K562 (cell line): ENCODE measurements around the gene C16orf90. TPM values are rescaled to one million over a fixed set of nuclear protein-coding genes. Genes with fewer than 3 reads are reported as not detected.

ENCODE experiments used
- ATF1 ChIP-seq, 2 experiments: fragments of 450-650 bp in 1 of 2; IDR thresholded peaks; 2 replicates each; pipeline ENCODE4 v1.6.1; 2016; ENCODE audit warnings: missing compliant biosample characterization in 1 of 2, missing genetic modification characterization in 1 of 2
- ATF2 ChIP-seq: sonication (generic); formaldehyde crosslinking; IDR thresholded peaks from 2 replicates; pipeline ENCODE4 v1.8.1; 2022; ENCODE audit warnings: missing genetic modification reagents
- CBX2 ChIP-seq: fragments of 200-600 bp; sonication (generic); IDR thresholded peaks from one replicate; pipeline ENCODE4 v1.6.1; 2012; ENCODE audit warnings: mild to moderate bottlenecking, low read length, inconsistent platforms; ENCODE audit not compliant: insufficient read depth, poor library complexity, severe bottlenecking
- CREB3 ChIP-seq: fragments of 450-650 bp; conservative IDR thresholded peaks from 2 replicates; pipeline ENCODE4 v1.6.1; 2016; ENCODE audit warnings: missing genetic modification characterization, low read depth, mild to moderate bottlenecking, missing compliant biosample characterization, moderate library complexity
- CREBBP ChIP-seq: IDR thresholded peaks from one replicate; pipeline ENCODE4 v1.6.1; 2012; ENCODE audit warnings: low read depth, mild to moderate bottlenecking, control low read depth, inconsistent platforms, low read length
- CTBP1 ChIP-seq: fragments of 450-650 bp; IDR thresholded peaks from 2 replicates; pipeline ENCODE4 v1.6.1; 2016; ENCODE audit warnings: borderline replicate concordance
- EP400 ChIP-seq: fragments of 450-650 bp; IDR thresholded peaks from 2 replicates; pipeline ENCODE4 v1.6.1; 2017; ENCODE audit warnings: antibody characterized with exemption, mild to moderate bottlenecking, moderate library complexity
- GMEB1 ChIP-seq: fragments of 250-450 bp; sonication (Bioruptor Pico); IDR thresholded peaks from 2 replicates; pipeline ENCODE4 v1.4.0; 2020; ENCODE audit warnings: mild to moderate bottlenecking
- HLTF ChIP-seq: fragments of 450-650 bp; IDR thresholded peaks from 2 replicates; pipeline ENCODE4 v1.6.1; 2016
- PPARD ChIP-seq: fragments of 250-450 bp; sonication (Bioruptor Pico); IDR thresholded peaks from 2 replicates; pipeline ENCODE4 v1.8.0; 2022; ENCODE audit warnings: inconsistent platforms, mild to moderate bottlenecking, moderate library complexity
- PURB ChIP-seq: sonication (generic); formaldehyde crosslinking; IDR thresholded peaks from 2 replicates; pipeline ENCODE4 v1.9.0; 2021; ENCODE audit warnings: low read depth, mild to moderate bottlenecking, missing genetic modification reagents
- SNRNP70 ChIP-seq: fragments of 200-400 bp; formaldehyde crosslinking; optimal IDR thresholded peaks from 2 replicates; pipeline ENCODE3; 2017; ENCODE audit warnings: low read depth, low read length
- TAF15 ChIP-seq: fragments of 200-400 bp; formaldehyde crosslinking; IDR thresholded peaks from 2 replicates; pipeline ENCODE4 v1.6.1; 2017; ENCODE audit warnings: mild to moderate bottlenecking, low read depth, low read length, moderate library complexity
- TOE1 ChIP-seq, 2 experiments: fragments of 450-650 bp in 1 of 2; sonication (generic) in 1 of 2; formaldehyde crosslinking in 1 of 2; IDR thresholded peaks; 2 replicates each; pipeline versions ENCODE4 v1.7.1 to v1.8.0; 2016 to 2022; ENCODE audit warnings: borderline replicate concordance in 2 of 2, mild to moderate bottlenecking in 2 of 2, antibody characterized with exemption in 1 of 2, inconsistent platforms in 1 of 2, low read depth in 1 of 2, missing genetic modification reagents in 1 of 2, moderate library complexity in 1 of 2
- XRCC3 ChIP-seq: fragments of 450-650 bp; IDR thresholded peaks from 2 replicates; pipeline ENCODE4 v1.6.1; 2017; ENCODE audit warnings: mild to moderate bottlenecking, moderate library complexity
- YBX1 ChIP-seq: fragments of 450-650 bp; IDR thresholded peaks from 2 replicates; pipeline ENCODE4 v1.7.1; 2016; ENCODE audit warnings: mild to moderate bottlenecking
- ZMIZ1 ChIP-seq, 2 experiments: fragments of 150-350 bp in 1 of 2; IDR thresholded peaks; 2 replicates each; pipeline ENCODE4 v1.6.1; 2012 to 2016; ENCODE audit warnings: low read depth in 2 of 2, low read length in 2 of 2, mild to moderate bottlenecking in 1 of 2, moderate library complexity in 1 of 2
- ZNF583 ChIP-seq: fragments of 250-450 bp; sonication (Bioruptor Pico); IDR thresholded peaks from 2 replicates; pipeline ENCODE4 v1.4.0; 2020
- polyA plus RNA-seq, 8 experiments: library from polyadenylated mRNA; depleted of rRNA in 4 of 8; stranded (reverse) in 5 of 8; unstranded in 3 of 8; fragments of >200 nt; fragmentation: Nextera tagmentation in 2 of 8; fragmentation: Illumina TruSeq in 1 of 8; extraction: Ambion mirVana in 2 of 8; extraction: Trizol in 1 of 8; gene quantifications; 2 replicates each; pipeline versions ENCODE4 v1.2.1 to v1.2.3, GENCODE V29; 2011 to 2014; ENCODE audit warnings: inconsistent platforms in 1 of 8, missing spikeins in 1 of 8
- total RNA-seq, 7 experiments: library from RNA; depleted of rRNA in 6 of 7; stranded (reverse); fragments of >200 nt in 6 of 7; fragmentation: Illumina TruSeq in 2 of 7; extraction: Trizol in 2 of 7; gene quantifications; 2 replicates each; pipeline versions ENCODE4 v1.2.1 to v1.2.3, GENCODE V29; 2011 to 2021; ENCODE audit warnings: low replicate concordance in 1 of 7

The C16orf90 gene
- total and polyA plus RNA-seq, 9 of the 15 experiments (the other 6 are each of a cell fraction or from before 2014, with no cell fraction given): not detected

- TF ChIP-seq ZMIZ1 (IDR thresholded peaks at IDR 0.05; ENCODE audit: low read depth in 2 of 2, low read length in 2 of 2) (0 out of 4 replicates have a peak, but pooled peaks of 1 of the 2 experiments have one; percentile 27), ZNF583 (CRISPR knock-in tag) (no peak), EP400 (peak; percentile 93), SNRNP70 (no peak), CREBBP (no peak), PURB (CRISPR knock-in tag) (no peak), CTBP1 (peak; percentile 92), HLTF (no peak), CBX2 (no peak), XRCC3 (no peak), ATF2 (CRISPR knock-in tag) (no peak), TOE1 (IDR thresholded peaks at IDR 0.05; ENCODE audit: borderline replicate concordance) (no peak), TOE1 (CRISPR knock-in tag; IDR thresholded peaks at IDR 0.05; ENCODE audit: borderline replicate concordance, low read depth) (no peak), ATF1 (CRISPR knock-in tag; IDR thresholded peaks at IDR 0.05) (no peak), ATF1 (tag; IDR thresholded peaks at IDR 0.05) (peak; percentile 83), GMEB1 (CRISPR knock-in tag) (peak; percentile 92), YBX1 (no peak), PPARD (CRISPR knock-in tag) (no peak), TAF15 (no peak), CREB3 (no peak)
Observed at GRCh38 chr16:3457434-3458252, 37.6 kb downstream of the C16orf90 start (continued).
